GM21447 (cell line): ENCODE measurements around the gene RNF10.
"Not testable (repeated sequence)": the region's sequence is repeated elsewhere in the genome, so short reads cannot be mapped to it uniquely, and the experiment has no call there.

Experiments
- ATAC-seq: cut with Tn5 transposase; IDR thresholded peaks from one replicate; pipeline ENCODE4 v1.9.1; 2021; ENCODE audit not compliant: unreplicated experiment

RNF10 gene

GRCh38 chr12:120610560-120610959 lies 76.4 kb downstream of the RNF10 start:
- ATAC-seq, result no peak

GRCh38 chr12:120611534-120611933 lies 77.4 kb downstream of the RNF10 start:
- not testable (repeated sequence) for ATAC-seq

- no peak for ATAC-seq
Measured at GRCh38 chr12:120614848-120615247, 80.7 kb downstream of the RNF10 start.

- not testable (repeated sequence) for ATAC-seq
Measured at GRCh38 chr12:120617193-120617592, 83.0 kb downstream of the RNF10 start.

- not testable (repeated sequence) for ATAC-seq
Measured at GRCh38 chr12:120617767-120618166, 83.6 kb downstream of the RNF10 start.

- ATAC-seq, result no peak
Measured at GRCh38 chr12:120618954-120619615, 84.9 kb downstream of the RNF10 start.

GRCh38 chr12:120620624-120621023 lies 86.5 kb downstream of the RNF10 start:
- no peak for ATAC-seq

- ATAC-seq, result no peak
Measured at GRCh38 chr12:120625557-120626419, 91.6 kb downstream of the RNF10 start.
